ENCODE data around the gene ECT2.
"Not testable (repeated sequence)": the region's sequence is repeated elsewhere in the genome, so short reads cannot be mapped to it uniquely, and the experiment has no call there.

ECT2 gene, protein sequence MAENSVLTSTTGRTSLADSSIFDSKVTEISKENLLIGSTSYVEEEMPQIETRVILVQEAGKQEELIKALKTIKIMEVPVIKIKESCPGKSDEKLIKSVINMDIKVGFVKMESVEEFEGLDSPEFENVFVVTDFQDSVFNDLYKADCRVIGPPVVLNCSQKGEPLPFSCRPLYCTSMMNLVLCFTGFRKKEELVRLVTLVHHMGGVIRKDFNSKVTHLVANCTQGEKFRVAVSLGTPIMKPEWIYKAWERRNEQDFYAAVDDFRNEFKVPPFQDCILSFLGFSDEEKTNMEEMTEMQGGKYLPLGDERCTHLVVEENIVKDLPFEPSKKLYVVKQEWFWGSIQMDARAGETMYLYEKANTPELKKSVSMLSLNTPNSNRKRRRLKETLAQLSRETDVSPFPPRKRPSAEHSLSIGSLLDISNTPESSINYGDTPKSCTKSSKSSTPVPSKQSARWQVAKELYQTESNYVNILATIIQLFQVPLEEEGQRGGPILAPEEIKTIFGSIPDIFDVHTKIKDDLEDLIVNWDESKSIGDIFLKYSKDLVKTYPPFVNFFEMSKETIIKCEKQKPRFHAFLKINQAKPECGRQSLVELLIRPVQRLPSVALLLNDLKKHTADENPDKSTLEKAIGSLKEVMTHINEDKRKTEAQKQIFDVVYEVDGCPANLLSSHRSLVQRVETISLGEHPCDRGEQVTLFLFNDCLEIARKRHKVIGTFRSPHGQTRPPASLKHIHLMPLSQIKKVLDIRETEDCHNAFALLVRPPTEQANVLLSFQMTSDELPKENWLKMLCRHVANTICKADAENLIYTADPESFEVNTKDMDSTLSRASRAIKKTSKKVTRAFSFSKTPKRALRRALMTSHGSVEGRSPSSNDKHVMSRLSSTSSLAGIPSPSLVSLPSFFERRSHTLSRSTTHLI

GRCh38 chr3:172750368-172751174 is at the start of gene ECT2:
TSS of gene ECT2 (plus strand) at chr3:172750726. CDS start at chr3:172754531, 3,805 bp downstream.
- DNase-seq = peak; percentile 78 to 99 (median 98)

DNA sequence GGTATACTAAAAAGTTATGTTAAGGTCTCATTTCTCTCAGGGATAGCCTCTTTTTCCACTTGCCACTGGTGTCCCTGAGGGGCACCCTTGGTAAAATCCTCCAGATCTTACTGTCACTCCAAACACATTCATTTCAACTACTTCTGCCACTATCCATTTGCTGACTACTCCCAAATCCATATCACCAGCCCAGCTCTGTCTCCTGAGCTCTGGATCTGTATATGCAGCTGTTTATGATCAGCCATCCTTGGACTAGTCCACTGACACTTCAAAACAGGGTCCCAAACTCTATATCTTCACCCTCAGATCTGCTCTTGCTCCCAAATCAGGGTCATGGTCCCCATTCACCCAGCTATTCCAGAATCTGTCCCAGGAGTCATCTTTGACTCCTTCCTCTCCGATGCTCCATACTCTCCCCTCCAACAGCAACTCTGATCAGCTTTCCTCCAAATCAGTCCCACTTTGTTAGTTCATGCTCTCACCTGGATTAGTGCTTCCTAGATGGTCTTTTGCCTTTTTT is 49.5 kb upstream of the ECT2 start:
- DNase-seq = no peak

DNA sequence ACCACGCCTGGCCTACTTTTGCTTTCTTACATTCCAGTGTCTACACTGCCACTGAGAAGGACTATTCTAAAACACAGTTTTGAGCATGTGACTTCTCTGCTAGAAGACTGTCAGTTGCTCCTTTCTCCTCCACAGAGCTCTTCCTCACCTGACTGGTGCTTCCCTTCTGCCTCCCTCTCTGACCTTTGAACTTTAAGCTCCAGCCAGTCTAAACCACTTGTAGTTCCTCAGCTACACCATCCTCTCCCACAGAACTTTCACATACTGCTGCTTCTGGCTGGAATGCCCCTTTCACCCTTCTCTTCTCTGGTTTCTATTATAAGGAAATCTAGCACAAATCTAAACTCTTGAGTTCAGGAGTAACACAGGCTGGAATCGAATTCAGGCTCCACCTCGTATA is 48.8 kb upstream of the ECT2 start:
- DNase-seq = no peak

DNA sequence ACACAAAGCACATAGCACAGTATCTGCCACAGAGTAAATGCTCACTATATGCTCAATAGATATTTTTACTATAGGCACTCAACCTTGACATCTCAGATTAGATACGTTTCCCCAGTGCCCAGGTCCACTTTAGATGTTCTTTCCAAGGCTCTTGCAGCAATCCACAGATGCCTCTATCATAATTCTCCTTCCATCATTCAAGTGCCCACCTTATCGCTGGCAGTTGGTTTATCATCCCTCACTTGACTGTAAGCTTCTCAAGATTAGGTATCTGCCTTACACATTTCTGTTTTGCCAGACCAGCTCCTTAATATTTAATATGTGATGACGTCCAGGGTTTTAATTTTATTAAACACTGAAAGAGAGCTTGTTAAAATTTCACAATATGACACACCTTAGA is 48.3 kb upstream of the ECT2 start:
- DNase-seq = no peak

DNA sequence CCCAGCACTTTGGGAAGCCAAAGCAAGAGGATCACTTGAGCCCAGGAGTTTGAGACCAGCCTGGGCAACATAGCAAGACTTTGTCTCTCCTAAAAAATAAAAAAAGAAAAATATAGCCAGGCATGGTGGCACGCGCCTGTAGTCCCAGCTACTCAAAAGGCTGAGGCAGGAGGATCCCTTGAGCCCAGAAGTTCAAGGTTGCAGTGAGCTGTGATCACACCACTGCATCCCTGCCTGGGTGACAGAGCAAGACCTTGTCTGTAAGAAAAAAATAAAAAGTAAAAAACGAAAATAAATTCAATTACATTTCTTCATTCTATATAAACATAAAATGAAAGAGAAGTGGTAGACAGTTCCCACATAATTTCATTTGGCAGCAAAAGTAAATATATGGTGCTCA is 47.8 kb upstream of the ECT2 start:
- DNase-seq = not testable (repeated sequence)

GRCh38 chr3:172704001-172704400 is 46.5 kb upstream of the ECT2 start:
- no peak for DNase-seq

GRCh38 chr3:172705170-172705569 is 45.4 kb upstream of the ECT2 start:
- DNase-seq = no peak

- DNase-seq = no peak
Measured at GRCh38 chr3:172707030-172707429, 43.5 kb upstream of the ECT2 start.

DNA sequence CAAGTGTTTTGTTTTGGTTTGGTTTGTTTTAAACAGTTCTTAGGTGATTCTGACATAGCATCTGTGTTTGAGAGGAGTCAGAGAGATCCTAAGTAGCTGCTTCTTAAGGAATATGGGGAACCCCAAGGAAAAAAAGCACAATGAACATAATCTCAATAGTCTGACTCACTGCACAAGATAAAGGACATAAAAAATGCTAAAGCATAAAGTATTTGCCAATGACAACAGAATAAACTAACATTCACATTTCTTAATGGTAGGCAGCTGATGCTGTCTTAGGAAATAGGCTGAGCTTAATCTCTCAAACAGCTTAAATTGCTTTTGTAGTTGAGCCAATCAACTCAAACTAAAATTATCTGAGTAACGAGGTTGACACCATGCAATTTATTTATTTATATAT is 42.6 kb upstream of the ECT2 start:
- no peak for DNase-seq

DNA sequence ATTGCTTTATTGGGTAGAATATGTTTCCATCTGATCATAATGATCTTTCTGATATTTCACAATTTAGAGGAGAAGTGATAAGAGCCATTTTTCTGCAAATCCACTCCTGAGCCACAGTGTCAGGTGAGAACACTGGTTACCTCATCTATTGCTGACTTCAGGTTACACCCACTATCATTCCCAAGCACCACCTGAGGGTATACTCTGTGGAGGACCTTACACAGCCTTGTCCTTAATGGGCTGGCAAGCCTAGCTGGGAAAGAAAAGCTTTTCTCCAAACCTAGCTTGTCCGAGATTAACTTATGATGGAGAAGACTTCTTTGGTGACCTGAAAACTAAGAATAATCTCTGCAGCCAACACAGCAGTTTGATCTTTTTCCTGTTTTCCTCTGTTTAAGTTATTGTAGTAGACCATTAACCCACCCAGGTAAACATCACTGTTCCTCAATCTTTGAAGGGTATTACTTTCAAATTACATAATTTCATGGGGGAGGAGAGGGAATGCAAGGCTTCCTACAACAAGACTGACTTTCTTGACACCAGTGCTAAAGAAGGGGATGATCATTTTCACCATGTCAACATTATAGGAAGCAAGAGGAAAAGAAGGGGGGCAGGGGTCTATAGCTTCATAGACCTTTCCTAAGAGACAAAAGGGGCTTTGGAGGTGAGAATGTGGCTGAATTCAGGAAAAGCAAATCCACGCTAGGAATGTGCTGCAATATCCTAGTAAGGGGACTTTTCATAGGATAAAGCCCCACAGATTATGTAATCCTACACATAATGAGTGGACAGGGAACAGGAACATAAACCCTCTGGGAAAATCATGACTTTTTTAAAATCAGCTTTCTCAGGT is 41.4 kb upstream of the ECT2 start:
- DNase-seq = no peak

DNA sequence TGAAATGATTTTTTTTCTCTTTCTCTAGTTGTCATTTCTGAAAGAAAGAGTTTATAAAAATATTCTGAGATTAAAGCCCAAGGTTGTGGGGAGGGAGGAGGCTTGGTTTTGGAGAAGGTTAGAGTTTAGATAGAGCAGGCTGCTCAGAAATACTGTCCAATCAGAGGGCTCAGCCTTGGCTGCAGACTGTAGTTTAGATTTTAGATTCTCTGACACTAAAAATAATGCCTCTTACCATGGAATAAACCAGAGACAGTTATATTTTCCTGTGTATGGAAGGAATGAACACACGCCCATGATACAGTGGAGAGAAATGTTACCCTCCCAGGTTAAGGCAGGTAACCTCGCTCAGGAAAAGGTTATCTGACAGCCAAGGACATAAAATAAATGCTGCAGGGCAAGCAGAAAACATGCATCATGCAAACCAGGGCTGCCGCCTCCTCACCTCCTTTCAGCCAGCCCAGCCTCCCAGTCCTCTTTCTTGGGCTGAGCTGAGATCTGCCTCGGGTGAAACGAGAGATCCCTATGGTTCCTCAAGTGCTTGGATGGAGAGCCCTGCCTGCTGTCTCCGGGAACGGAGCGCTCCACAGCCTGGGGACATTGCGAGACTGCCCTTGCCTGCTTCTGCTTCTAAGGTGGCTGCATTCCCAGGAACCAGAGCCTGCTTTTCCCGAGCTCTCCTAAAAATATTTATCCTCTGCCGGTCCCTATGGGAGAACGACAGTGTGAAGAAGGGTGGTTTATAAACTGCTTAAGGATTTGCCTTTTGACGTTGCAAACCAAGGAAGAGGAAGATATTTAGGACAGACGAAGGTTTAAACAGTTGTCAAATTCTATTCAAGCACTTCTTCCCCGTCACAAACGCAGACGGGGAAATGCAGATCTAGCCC is 40.5 kb upstream of the ECT2 start:
- DNase-seq = peak in 34 of 58 donors; percentile 6 to 58 (median 20)

DNA sequence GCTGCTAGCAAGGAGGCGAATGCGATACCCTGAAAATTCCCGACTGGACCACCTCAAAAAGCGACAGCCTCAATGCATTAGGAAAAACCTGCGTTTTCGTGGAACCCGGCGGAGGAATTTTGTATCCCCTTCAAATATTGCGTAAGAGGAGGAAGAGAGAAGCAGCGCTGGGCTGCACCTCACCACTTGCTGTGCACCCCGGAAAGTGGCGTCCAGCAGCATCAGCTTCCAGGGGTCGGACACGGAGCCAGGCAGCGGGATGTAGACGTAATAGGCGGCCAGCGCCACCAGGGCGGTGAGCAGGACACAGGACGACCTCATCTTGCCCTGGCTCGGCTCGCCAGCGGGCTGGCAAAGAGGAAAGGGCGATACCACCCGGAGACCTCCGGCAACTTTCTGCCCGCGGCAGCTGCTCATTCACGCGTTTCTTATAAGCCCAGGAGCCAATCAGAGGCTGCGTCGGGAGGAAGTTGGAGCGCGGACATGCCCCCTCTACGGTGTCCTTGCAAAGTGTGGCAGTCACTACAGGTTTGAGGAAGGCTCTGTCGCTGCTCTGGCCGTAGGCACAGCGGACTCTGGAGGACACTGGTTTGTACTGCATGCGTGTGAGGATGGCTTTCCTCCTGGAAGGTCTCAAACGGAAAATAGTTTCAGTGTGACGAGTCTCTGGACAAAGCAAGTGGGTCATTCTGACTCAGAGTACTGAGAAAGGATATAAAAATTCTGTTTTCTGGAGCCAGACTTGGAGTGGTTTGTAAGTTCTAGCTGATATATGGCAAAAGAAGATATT is 39.7 kb upstream of the ECT2 start, which contains the start of gene NCEH1:
Gene NCEH1, minus strand, starts transcription at position 404 of the 790 bp plus-strand sequence. Its CDS starts 83 bp downstream, at position 321.
- peak; percentile 46 to 95 (median 84) for DNase-seq

- DNase-seq = peak in 1 of 58 donors; percentile 47
Measured at GRCh38 chr3:172711454-172711795, 39.1 kb upstream of the ECT2 start.

DNA sequence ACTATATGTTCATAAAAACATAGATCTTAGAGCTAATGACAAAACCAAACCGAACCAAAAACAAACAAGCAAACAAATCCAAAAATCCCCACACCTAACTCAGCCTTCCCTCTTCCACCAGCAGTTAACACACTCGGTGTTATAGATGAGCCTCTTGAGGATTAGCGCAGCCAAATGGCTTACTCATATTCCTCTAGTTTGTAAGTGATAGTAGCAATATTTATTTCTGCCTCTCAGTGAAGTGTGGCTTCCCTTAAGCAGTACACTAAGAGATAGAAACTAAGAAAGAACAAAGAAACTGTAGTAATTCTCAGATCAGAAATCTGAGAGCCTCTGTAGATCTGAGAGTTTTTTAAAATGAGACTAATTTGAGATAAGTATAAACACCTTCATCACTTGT is 37.2 kb upstream of the ECT2 start:
- no peak for DNase-seq

DNA sequence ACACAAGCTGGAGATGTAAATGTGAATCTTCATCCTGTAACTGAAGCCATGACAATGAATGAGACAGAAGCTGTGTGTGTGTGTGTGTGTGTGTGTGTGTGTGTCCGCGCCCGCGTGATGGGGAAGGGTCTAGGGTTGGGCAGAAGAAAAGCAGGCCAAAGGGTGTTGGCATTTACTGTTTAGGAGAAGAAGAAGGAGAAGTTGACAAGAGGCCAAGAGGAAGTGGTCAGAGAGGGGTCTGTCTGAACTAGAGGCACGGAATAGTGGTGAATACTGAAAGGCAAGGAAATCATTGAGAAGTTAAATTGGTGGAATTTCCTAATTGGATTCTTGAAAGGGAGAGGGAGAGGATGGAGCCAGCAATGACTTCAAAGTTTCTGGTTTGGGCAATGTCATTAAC is 34.0 kb upstream of the ECT2 start:
- peak in 15 of 58 donors; percentile 2 to 26 (median 11) for DNase-seq

- no peak for DNase-seq
Measured at GRCh38 chr3:172717493-172718088, 32.9 kb upstream of the ECT2 start.

DNA sequence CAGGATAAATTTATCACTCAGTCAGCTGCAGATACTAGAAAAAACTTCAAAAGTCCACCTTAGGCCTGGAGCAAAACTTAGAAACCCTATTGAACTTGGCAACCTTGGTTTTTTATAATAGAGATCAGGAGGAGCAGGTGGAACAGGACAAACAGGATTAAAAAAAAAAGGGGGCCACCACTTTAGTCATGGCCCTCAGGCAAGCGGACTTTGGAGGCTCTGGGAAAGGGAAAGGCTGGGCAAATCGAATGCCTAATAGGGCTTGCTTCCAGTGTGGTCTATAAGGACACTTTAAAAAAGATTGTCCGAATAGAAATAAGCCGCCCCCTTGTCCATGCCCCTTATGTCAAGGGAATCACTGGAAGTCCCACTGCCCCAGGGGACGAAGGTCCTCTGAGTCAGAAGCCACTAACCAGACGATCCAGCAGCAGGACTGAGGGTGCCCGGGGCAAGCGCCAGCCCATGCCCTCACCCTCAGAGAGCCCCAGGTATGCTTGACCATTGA is 27.9 kb upstream of the ECT2 start:
- not testable (repeated sequence) for DNase-seq

- DNase-seq = no peak
Measured at GRCh38 chr3:172726380-172726779, 24.1 kb upstream of the ECT2 start.
